Colonic mucosa (tissue), 4 donors: ENCODE results near the gene RAB11FIP4. TPM values are rescaled to one million over a fixed set of nuclear protein-coding genes. Genes with fewer than 3 reads are reported as not detected.

Source experiments
- DNase-seq: peaks from one replicate; pipeline ENCODE4 v3.0.0-alpha.2; 2020
- H3K27ac ChIP-seq: fragments of 200-600 bp; one replicate; pipeline ENCODE4 v1.8.0; 2021
- H3K27me3 ChIP-seq: fragments of 200-600 bp; one replicate; pipeline ENCODE4 v1.8.0; 2021
- H3K36me3 ChIP-seq: fragments of 200-600 bp; one replicate; pipeline ENCODE4 v1.8.0; 2021
- H3K4me1 ChIP-seq: fragments of 200-600 bp; one replicate; pipeline ENCODE4 v1.8.0; 2021; ENCODE audit warnings: mild to moderate bottlenecking
- H3K4me3 ChIP-seq: fragments of 200-600 bp; one replicate; pipeline ENCODE4 v1.8.0; 2021
- H3K9ac ChIP-seq, 2 donors: one replicate each; pipeline ENCODE4 v1.7.0; 2013; ENCODE audit warnings: control low read depth in 2 of 2, low read depth in 2 of 2, low read length in 2 of 2
- H3K9me3 ChIP-seq: fragments of 200-600 bp; one replicate; pipeline ENCODE4 v1.8.0; 2021
- intact Hi-C: fragments of 100-400 bp; cut with DNase I; formaldehyde crosslinking; loops from one replicate; pipeline ENCODE4 v1.14.1; 2022
- total RNA-seq, 2 donors: library from RNA; stranded (reverse); fragmentation: NEBNext Ultra II Directional in 1 of 2; extraction: Animal tissue kit (Norgen Biotek cat#: 25700) in 1 of 2; gene quantifications; one replicate each; pipeline ENCODE4 v1.2.1, GENCODE V29; 2021
- TF ChIP-seq, protein P1 (sequence below): fragments of 200-600 bp; IDR thresholded peaks from one replicate; pipeline ENCODE4 v1.8.0; 2022; ENCODE audit warnings: antibody characterized with exemption, mild to moderate bottlenecking
- donor health status: healthy.
- donor health status: DM: no; HTN: no; CAD: no.
- donor health status: DM: no; HTN: no; CAD: no.

RAB11FIP4 gene
- total RNA-seq, 2 donors from 2014 or later: 41.5 to 46.0 TPM

GRCh38 chr17:31453896-31454295 lies 62.4 kb downstream of the RAB11FIP4 start:
- intact Hi-C loops: no loop called here
- no peaks in the 10 kb centered on the region for H3K27me3 ChIP-seq
- TF ChIP-seq, protein P1, sequence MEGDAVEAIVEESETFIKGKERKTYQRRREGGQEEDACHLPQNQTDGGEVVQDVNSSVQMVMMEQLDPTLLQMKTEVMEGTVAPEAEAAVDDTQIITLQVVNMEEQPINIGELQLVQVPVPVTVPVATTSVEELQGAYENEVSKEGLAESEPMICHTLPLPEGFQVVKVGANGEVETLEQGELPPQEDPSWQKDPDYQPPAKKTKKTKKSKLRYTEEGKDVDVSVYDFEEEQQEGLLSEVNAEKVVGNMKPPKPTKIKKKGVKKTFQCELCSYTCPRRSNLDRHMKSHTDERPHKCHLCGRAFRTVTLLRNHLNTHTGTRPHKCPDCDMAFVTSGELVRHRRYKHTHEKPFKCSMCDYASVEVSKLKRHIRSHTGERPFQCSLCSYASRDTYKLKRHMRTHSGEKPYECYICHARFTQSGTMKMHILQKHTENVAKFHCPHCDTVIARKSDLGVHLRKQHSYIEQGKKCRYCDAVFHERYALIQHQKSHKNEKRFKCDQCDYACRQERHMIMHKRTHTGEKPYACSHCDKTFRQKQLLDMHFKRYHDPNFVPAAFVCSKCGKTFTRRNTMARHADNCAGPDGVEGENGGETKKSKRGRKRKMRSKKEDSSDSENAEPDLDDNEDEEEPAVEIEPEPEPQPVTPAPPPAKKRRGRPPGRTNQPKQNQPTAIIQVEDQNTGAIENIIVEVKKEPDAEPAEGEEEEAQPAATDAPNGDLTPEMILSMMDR: no peak
- no peak overlapping the region for H3K27ac ChIP-seq
- H3K9ac ChIP-seq: no peak overlapping the region
- DNase-seq: no peak
- no peaks in the 10 kb centered on the region for H3K4me1 ChIP-seq
- no peaks in the 10 kb centered on the region for H3K36me3 ChIP-seq
- H3K4me3 ChIP-seq: no peak overlapping the region
- no peaks in the 10 kb centered on the region for H3K9me3 ChIP-seq

GRCh38 chr17:31456814-31457213 lies 65.3 kb downstream of the RAB11FIP4 start:
- intact Hi-C loops: no loop called here
- Histone ChIP-seq H3K27me3 (no peaks in the 10 kb centered on the region), H3K27ac (no peak overlapping the region), H3K36me3 (no peaks in the 10 kb centered on the region), H3K4me1 (no peaks in the 10 kb centered on the region), H3K9me3 (no peaks in the 10 kb centered on the region), H3K4me3 (no peak overlapping the region), H3K9ac (no peak overlapping the region)
- DNase-seq: no peak
- TF ChIP-seq, protein P1: no peak

DNA sequence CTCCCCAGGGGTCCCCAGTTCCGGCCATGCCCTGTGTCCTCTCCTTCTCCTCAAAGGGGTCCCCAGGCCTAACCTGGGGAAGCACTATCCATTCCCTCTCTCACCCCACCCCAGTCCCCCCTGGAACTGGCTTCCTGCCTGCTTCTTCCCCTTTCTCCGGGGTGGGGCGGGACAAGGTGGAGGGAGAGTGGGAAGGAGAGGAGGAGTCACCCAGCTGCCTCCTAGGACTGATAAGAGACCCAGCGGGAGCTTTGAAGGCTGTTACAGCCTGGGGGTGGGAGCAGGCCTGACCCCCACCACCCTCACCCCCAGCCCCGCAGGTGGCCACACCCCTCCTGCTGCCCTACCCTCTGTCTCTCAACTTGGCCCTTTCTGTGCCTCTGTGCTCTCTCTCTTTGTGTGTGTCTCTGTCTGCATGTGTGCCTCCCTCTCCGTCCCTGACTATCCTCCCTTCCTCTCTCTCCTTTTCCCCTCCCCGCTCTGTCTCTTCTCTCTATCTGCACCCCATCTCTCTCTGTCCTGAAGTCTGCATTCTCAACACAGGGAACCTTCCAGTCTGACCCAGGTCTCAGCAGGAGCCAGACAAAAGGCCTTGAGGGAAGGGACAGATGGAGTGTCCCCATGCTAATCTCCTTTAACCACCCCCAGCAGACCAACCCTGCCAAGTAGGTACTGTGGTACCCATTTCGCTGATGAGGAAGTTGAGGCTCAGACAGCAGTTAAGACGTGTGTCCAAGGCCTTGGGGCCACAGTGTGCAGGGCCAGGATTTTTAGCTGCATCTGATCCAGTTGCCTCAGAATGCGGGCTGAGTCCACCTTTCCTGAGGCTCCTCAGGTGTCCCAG lies 66.1 kb downstream of the RAB11FIP4 start:
- TF ChIP-seq, protein P1: no peak
- Histone ChIP-seq H3K4me3 (no peak overlapping the region), H3K27me3 (no peaks in the 10 kb centered on the region), H3K9me3 (no peaks in the 10 kb centered on the region), H3K27ac (no peak overlapping the region), H3K36me3 (no peaks in the 10 kb centered on the region), H3K9ac (no peak overlapping the region), H3K4me1 (no peaks in the 10 kb centered on the region)
- no peak for DNase-seq
- intact Hi-C loops: no loop called here

- Histone ChIP-seq H3K4me3 (no peak overlapping the region), H3K27me3 (no peaks in the 10 kb centered on the region), H3K4me1 (no peaks in the 10 kb centered on the region), H3K36me3 (no peaks in the 10 kb centered on the region), H3K9me3 (no peaks in the 10 kb centered on the region), H3K27ac (no peak overlapping the region), H3K9ac (no peak overlapping the region)
- TF ChIP-seq, protein P1: no peak
- intact Hi-C loops: no loop called here
- no peak for DNase-seq
Measured at GRCh38 chr17:31458829-31459228, 67.4 kb downstream of the RAB11FIP4 start.

DNA sequence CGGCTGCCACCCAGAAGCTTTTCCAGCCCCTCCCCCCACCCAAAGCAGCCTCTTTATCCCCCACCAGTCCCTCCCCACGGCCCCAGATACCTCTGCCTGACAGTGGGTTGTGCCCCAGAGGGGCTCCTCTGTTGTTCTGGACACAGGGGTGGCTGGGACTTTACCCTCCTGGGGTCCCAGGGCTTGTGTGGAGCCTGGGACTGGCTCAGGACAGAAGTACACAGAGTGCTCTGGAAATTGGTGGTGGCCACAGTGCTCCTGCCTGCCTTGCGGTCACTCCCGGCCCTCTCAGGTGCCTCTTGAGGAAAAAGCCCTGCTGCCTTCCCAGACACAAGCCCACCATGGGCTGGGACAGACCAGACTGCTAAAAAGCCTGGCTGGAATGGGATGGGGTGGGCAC lies 68.2 kb downstream of the RAB11FIP4 start:
- no peaks in the 10 kb centered on the region for H3K4me1 ChIP-seq
- intact Hi-C loops: no loop called here
- no peak overlapping the region for H3K27ac ChIP-seq

More for the DNA sequence above, 68.2 kb downstream of the RAB11FIP4 start:
- Histone ChIP-seq H3K9me3 (no peaks in the 10 kb centered on the region), H3K4me3 (no peak overlapping the region), H3K27me3 (no peaks in the 10 kb centered on the region), H3K9ac (no peak overlapping the region), H3K36me3 (no peaks in the 10 kb centered on the region)
- no peak for DNase-seq
- TF ChIP-seq, protein P1: no peak
